HCT116 (cell line): ENCODE results near the gene RFXANK. TPM values are rescaled to one million over a fixed set of nuclear protein-coding genes. Genes with fewer than 3 reads are reported as not detected.

Experiments used
- ATAC-seq: fragments of 200-7000 bp; cut with Tn5 transposase; 2 replicates; pipeline ENCODE4 v1.9.1; 2020; ENCODE audit warnings: mild to moderate bottlenecking, moderate library complexity
- BruUV-seq: library from RNA; stranded (reverse); fragments of 400-500 nt; replicated peaks from 2 replicates; lab custom pipeline; 2021; lab: Mats Ljungman, UMichigan
- CTCF ChIA-PET: fragments of 300-600 bp; sonication (Branson Sonifier 250); formaldehyde crosslinking; loops from one replicate; lab custom pipeline; 2021; ENCODE audit warnings: antibody characterized with exemption; lab: Charles Lee
- POLR2A ChIA-PET: fragments of 300-600, 350-600 bp; sonication (Branson Sonifier 250); formaldehyde crosslinking; loops from one replicate; lab custom pipeline; 2021; ENCODE audit warnings: antibody characterized with exemption; lab: Charles Lee
- RAD21 ChIA-PET, 2 experiments: fragments of 300-600 bp; sonication (Branson Sonifier 250); formaldehyde crosslinking; loops; one replicate each; lab custom pipeline; 2023; ENCODE audit warnings: low total read pairs in 2 of 2; ENCODE audit not compliant: uncharacterized antibody in 2 of 2, unreplicated experiment in 2 of 2, low non-redundant PET in 1 of 2; lab: Charles Lee
- DNase-seq: peaks from one replicate; pipeline ENCODE4 v3.0.0-alpha.2; 2010; ENCODE audit warnings: low read depth, low spot score
- H2AFZ ChIP-seq: fragments of 200-600 bp; shearing (Covaris generic), sonication (generic); 2 replicates; pipeline ENCODE4 v1.6.1; 2017; ENCODE audit warnings: low read depth, mixed run types, mixed read lengths, antibody characterized with exemption, low read length; ENCODE audit not compliant: poor library complexity, severe bottlenecking
- H3K27ac ChIP-seq: 2 replicates; pipeline ENCODE4 v1.5.1; 2012; ENCODE audit warnings: low read depth, low read length
- H3K27me3 ChIP-seq: fragments of 200-600 bp; sonication (generic); 2 replicates; pipeline ENCODE4 v1.6.1; 2016; ENCODE audit warnings: mixed run types, low read length, mixed read lengths; ENCODE audit not compliant: insufficient read depth
- H3K36me3 ChIP-seq, 2 experiments: fragments of 200-500 bp in 1 of 2; fragments of 200-600 bp in 1 of 2; sonication (Bioruptor generic) in 1 of 2; sonication (generic) in 1 of 2; 2 replicates each; pipeline versions ENCODE4 v1.5.1 to v1.6.1; 2014 to 2016; ENCODE audit warnings: low read length in 2 of 2, inconsistent platforms in 1 of 2, mixed read lengths in 1 of 2, mixed run types in 1 of 2; ENCODE audit not compliant: insufficient read depth in 2 of 2, control insufficient read depth in 1 of 2
- H3K4me1 ChIP-seq, 2 experiments: fragments of 200-600 bp in 1 of 2; sonication (generic) in 1 of 2; 2 replicates each; pipeline versions ENCODE4 v1.5.1 to v1.6.1; 2012 to 2017; ENCODE audit warnings: low read length in 2 of 2, inconsistent platforms in 1 of 2, mild to moderate bottlenecking in 1 of 2, mixed read lengths in 1 of 2, mixed run types in 1 of 2, moderate library complexity in 1 of 2; ENCODE audit not compliant: insufficient read depth in 2 of 2, control insufficient read depth in 1 of 2
- H3K4me2 ChIP-seq: fragments of 200-600 bp; sonication (generic); 2 replicates; pipeline ENCODE4 v1.6.1; 2017; ENCODE audit warnings: mixed run types, low read length, mixed read lengths
- H3K4me3 ChIP-seq, 2 experiments: fragments of 200-600 bp in 1 of 2; sonication (generic) in 1 of 2; replicated peaks in 1 of 2; 2 replicates each; pipeline ENCODE4 v1.5.1; 2011 to 2016; ENCODE audit warnings: low read length in 2 of 2, control low read depth in 1 of 2, low read depth in 1 of 2, mild to moderate bottlenecking in 1 of 2, mixed read lengths in 1 of 2, mixed run types in 1 of 2
- H3K79me2 ChIP-seq: fragments of 200-600 bp; sonication (generic); 2 replicates; pipeline ENCODE4 v1.6.1; 2017; ENCODE audit warnings: mild to moderate bottlenecking, mixed run types, low read length, moderate library complexity, mixed read lengths; ENCODE audit not compliant: insufficient read depth
- H3K9ac ChIP-seq: fragments of 200-600 bp; sonication (generic); 2 replicates; pipeline ENCODE4 v1.6.1; 2016; ENCODE audit warnings: low read length, mixed read lengths
- H3K9me2 ChIP-seq: fragments of 200-600 bp; sonication (generic), shearing (Covaris generic); 2 replicates; pipeline ENCODE4 v1.6.1; 2017; ENCODE audit warnings: mixed run types, mild to moderate bottlenecking, moderate library complexity; ENCODE audit not compliant: insufficient read depth
- H3K9me3 ChIP-seq, 2 experiments: fragments of 200-500 bp in 1 of 2; fragments of 200-600 bp in 1 of 2; sonication (Bioruptor generic) in 1 of 2; sonication (generic) in 1 of 2; 2 replicates each; pipeline ENCODE4 v1.6.1; 2014 to 2017; ENCODE audit warnings: low read length in 2 of 2, mixed read lengths in 2 of 2, inconsistent platforms in 1 of 2, low read depth in 1 of 2, mild to moderate bottlenecking in 1 of 2, mixed run types in 1 of 2, moderate library complexity in 1 of 2; ENCODE audit not compliant: control insufficient read depth in 1 of 2, insufficient read depth in 1 of 2
- H4K20me1 ChIP-seq: fragments of 200-600 bp; sonication (generic), shearing (Covaris generic); 2 replicates; pipeline ENCODE4 v1.6.1; 2017; ENCODE audit warnings: mixed run types, mild to moderate bottlenecking, moderate library complexity; ENCODE audit not compliant: insufficient read depth
- CBX3 ChIP-seq: IDR thresholded peaks from 2 replicates; pipeline ENCODE4 v1.6.1; 2012; ENCODE audit warnings: low read depth
- CEBPB ChIP-seq: IDR thresholded peaks from 2 replicates; pipeline ENCODE4 v1.6.1; 2012; ENCODE audit warnings: low read depth
- EGR1 ChIP-seq: IDR thresholded peaks from 2 replicates; pipeline ENCODE4 v1.6.1; 2012; ENCODE audit warnings: low read depth
- ELF1 ChIP-seq: IDR thresholded peaks from 2 replicates; pipeline ENCODE4 v1.6.1; 2012; ENCODE audit warnings: low read depth, borderline replicate concordance
- EZH2 ChIP-seq: fragments of 200-600 bp; sonication (generic); IDR thresholded peaks from 2 replicates; pipeline ENCODE4 v1.6.1; 2017; ENCODE audit warnings: antibody characterized with exemption, mixed run types
- EZH2phosphoT487 ChIP-seq: fragments of 200-600 bp; IDR thresholded peaks from 2 replicates; pipeline ENCODE4 v1.6.1; 2018; ENCODE audit warnings: antibody characterized with exemption, borderline replicate concordance
- FOSL1 ChIP-seq: IDR thresholded peaks from 2 replicates; pipeline ENCODE4 v1.6.1; 2012; ENCODE audit warnings: low read depth
- JUND ChIP-seq: IDR thresholded peaks from 2 replicates; pipeline ENCODE4 v1.6.1; 2012
- POLR2A ChIP-seq: IDR thresholded peaks from 2 replicates; pipeline ENCODE4 v1.7.0; 2011; ENCODE audit warnings: borderline replicate concordance; ENCODE audit not compliant: insufficient read depth, insufficient read length; ENCODE audit errors: extremely low read depth
- POLR2AphosphoS5 ChIP-seq: IDR thresholded peaks from 2 replicates; pipeline ENCODE4 v1.6.1; 2011; ENCODE audit warnings: mild to moderate bottlenecking, low read depth, low read length, moderate library complexity
- RAD21 ChIP-seq: IDR thresholded peaks from 2 replicates; pipeline ENCODE4 v1.6.1; 2012; ENCODE audit warnings: low read depth, mild to moderate bottlenecking
- SIN3A ChIP-seq: IDR thresholded peaks from 2 replicates; pipeline ENCODE4 v1.6.1; 2012; ENCODE audit warnings: low read depth
- SP1 ChIP-seq: IDR thresholded peaks from 2 replicates; pipeline ENCODE4 v1.6.1; 2012; ENCODE audit warnings: low read depth
- SRF ChIP-seq: IDR thresholded peaks from 2 replicates; pipeline ENCODE4 v1.6.1; 2012; ENCODE audit warnings: low read depth
- TCF7L2 ChIP-seq: IDR thresholded peaks from 2 replicates; pipeline ENCODE4 v1.7.0; 2011; ENCODE audit warnings: borderline replicate concordance, inconsistent platforms; ENCODE audit not compliant: insufficient read depth, insufficient read length; ENCODE audit errors: extremely low read depth
- YY1 ChIP-seq: IDR thresholded peaks from 2 replicates; pipeline ENCODE4 v1.6.1; 2011; ENCODE audit warnings: low read length, low read depth, moderate library complexity, mild to moderate bottlenecking; ENCODE audit not compliant: insufficient replicate concordance; ENCODE audit errors: extremely low read depth
- ZFX ChIP-seq: fragments of 450-650 bp; IDR thresholded peaks from 2 replicates; pipeline ENCODE4 v1.6.1; 2017
- ZNF274 ChIP-seq: fragments of 200-500 bp; sonication (Bioruptor generic); IDR thresholded peaks from 2 replicates; pipeline ENCODE4 v1.6.1; 2014; ENCODE audit warnings: mild to moderate bottlenecking, low read depth, low read length, inconsistent platforms
- intact Hi-C: fragments of 100-400 bp; cut with micrococcal nuclease; formaldehyde crosslinking; loops from 2 replicates; pipeline ENCODE4 v1.10.0; 2022
- total RNA-seq: library from RNA; stranded (reverse); gene quantifications from one replicate; pipeline ENCODE4 v1.2.1, GENCODE V29; 2021; ENCODE audit not compliant: unreplicated experiment
- TF ChIP-seq, protein P1 (sequence below): IDR thresholded peaks from 2 replicates; pipeline ENCODE4 v1.6.1; 2012
- TF ChIP-seq, protein P2 (sequence below), 3 experiments: fragments of 200-600 bp in 1 of 3; sonication (generic) in 1 of 3; IDR thresholded peaks in 2 of 3; conservative IDR thresholded peaks in 1 of 3; 2 replicates each; pipeline ENCODE4 v1.5.1; 2012 to 2017; ENCODE audit warnings: low read depth in 2 of 3, low read length in 2 of 3, antibody characterized with exemption in 1 of 3, borderline replicate concordance in 1 of 3, control low read depth in 1 of 3, mild to moderate bottlenecking in 1 of 3, mixed read lengths in 1 of 3, mixed run types in 1 of 3, moderate library complexity in 1 of 3; ENCODE audit not compliant: insufficient read depth in 1 of 3
- TF ChIP-seq, protein P3 (sequence below): IDR thresholded peaks from 2 replicates; pipeline ENCODE4 v1.6.1; 2012; ENCODE audit warnings: low read depth
- TF ChIP-seq, protein P4 (sequence below): IDR thresholded peaks from 2 replicates; pipeline ENCODE4 v1.6.1; 2012

RFXANK gene
- total RNA-seq, 1 experiment from 2014 or later, result 78.9 TPM

DNA sequence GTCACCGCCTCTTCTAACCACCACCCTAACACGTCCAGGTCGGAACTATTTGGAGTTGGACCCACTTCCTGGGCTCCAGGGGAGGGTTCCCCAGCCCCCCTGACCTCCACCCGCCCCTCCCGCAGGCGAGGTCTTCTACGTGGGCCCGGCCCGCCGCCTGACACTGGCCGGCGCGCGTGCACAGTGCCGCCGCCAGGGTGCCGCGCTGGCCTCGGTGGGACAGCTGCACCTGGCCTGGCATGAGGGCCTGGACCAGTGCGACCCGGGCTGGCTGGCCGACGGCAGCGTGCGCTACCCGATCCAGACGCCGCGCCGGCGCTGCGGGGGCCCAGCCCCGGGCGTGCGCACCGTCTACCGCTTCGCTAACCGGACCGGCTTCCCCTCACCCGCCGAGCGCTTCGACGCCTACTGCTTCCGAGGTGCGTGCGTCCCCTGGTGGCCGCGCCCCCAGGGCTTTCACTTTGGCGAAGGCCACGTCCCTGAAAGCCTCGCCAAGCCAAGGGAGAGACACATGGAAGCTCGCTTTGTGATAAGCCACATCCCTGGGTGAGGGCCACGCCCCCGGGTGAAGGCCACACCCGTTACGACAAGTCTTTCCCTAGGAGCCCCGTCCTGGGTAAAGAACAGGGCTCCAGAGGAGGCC lies 32.9 kb downstream of the RFXANK start:
- Histone ChIP-seq H3K9me3 (peaks cover 0 to 3% of the 10 kb centered on the region in 2 experiments; a peak in 1 of 4 replicates), H3K9ac (peak overlapping the region; percentile 2; the same call in 1 of the 2 replicates), H3K4me3 (peak overlapping the region; percentile 30 to 36), H3K27me3 (peaks cover 6% of the 10 kb centered on the region; the same call in 1 of the 2 replicates), H3K79me2 (no peaks in the 10 kb centered on the region), H2AFZ (peak overlapping the region; percentile 94), H4K20me1 (no peaks in the 10 kb centered on the region), H3K4me1 (peaks cover 9 to 14% of the 10 kb centered on the region in 2 experiments), H3K36me3 (no peaks in the 10 kb centered on the region), H3K27ac (peak overlapping the region; percentile 44; the same call in 1 of the 2 replicates), H3K9me2 (no peaks in the 10 kb centered on the region), H3K4me2 (peak overlapping the region; percentile 75)
- POLR2A ChIA-PET, result interaction anchor here (1.5 kb wide), 1 partner anchor 22 kb away, joined by 5 read pairs; the partner anchor contains the start of gene NR2C2AP
- no TSS peak for BruUV-seq
- DNase-seq (peak; percentile 85), ATAC-seq (peak; percentile 95)
- CTCF ChIA-PET, result interaction anchor here (0.7 to 1.5 kb wide), 4 partner anchors 9 to 118 kb away, joined by 3 to 7 read pairs (median 4); partner anchors contain the start of genes BORCS8, NR2C2AP and RFXANK
- intact Hi-C loops, result no loop called here
- RAD21 ChIA-PET, result no interaction called here
- TF ChIP-seq, protein P1, sequence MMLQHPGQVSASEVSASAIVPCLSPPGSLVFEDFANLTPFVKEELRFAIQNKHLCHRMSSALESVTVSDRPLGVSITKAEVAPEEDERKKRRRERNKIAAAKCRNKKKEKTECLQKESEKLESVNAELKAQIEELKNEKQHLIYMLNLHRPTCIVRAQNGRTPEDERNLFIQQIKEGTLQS, result no peak
- TF ChIP-seq POLR2AphosphoS5 (0 out of 2 replicates have a peak, but pooled peaks have one; percentile 19), SIN3A (no peak), EZH2phosphoT487 (no peak), ZFX (peak; percentile 53; the same call in 1 of the 2 replicates), FOSL1 (no peak), RAD21 (peak; percentile 76), EZH2 (no peak), SRF (no peak), SP1 (no peak), CBX3 (peak; percentile 70; the same call in 1 of the 2 replicates), ELF1 (no peak), YY1 (peak; percentile 8), CEBPB (no peak), JUND (no peak), TCF7L2 (no peak), EGR1 (no peak), POLR2A (no peak), ZNF274 (no peak)
- TF ChIP-seq, protein P2, sequence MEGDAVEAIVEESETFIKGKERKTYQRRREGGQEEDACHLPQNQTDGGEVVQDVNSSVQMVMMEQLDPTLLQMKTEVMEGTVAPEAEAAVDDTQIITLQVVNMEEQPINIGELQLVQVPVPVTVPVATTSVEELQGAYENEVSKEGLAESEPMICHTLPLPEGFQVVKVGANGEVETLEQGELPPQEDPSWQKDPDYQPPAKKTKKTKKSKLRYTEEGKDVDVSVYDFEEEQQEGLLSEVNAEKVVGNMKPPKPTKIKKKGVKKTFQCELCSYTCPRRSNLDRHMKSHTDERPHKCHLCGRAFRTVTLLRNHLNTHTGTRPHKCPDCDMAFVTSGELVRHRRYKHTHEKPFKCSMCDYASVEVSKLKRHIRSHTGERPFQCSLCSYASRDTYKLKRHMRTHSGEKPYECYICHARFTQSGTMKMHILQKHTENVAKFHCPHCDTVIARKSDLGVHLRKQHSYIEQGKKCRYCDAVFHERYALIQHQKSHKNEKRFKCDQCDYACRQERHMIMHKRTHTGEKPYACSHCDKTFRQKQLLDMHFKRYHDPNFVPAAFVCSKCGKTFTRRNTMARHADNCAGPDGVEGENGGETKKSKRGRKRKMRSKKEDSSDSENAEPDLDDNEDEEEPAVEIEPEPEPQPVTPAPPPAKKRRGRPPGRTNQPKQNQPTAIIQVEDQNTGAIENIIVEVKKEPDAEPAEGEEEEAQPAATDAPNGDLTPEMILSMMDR (IDR thresholded peaks at IDR 0.05 in 2 of 3, conservative IDR thresholded peaks at IDR 0.05 in 1 of 3; ENCODE audit: borderline replicate concordance in 1 of 3, insufficient read depth in 1 of 3, low read depth in 2 of 3, low read length in 2 of 3), result peak; percentile 55 to 77 (median 58)
- TF ChIP-seq, protein P3, sequence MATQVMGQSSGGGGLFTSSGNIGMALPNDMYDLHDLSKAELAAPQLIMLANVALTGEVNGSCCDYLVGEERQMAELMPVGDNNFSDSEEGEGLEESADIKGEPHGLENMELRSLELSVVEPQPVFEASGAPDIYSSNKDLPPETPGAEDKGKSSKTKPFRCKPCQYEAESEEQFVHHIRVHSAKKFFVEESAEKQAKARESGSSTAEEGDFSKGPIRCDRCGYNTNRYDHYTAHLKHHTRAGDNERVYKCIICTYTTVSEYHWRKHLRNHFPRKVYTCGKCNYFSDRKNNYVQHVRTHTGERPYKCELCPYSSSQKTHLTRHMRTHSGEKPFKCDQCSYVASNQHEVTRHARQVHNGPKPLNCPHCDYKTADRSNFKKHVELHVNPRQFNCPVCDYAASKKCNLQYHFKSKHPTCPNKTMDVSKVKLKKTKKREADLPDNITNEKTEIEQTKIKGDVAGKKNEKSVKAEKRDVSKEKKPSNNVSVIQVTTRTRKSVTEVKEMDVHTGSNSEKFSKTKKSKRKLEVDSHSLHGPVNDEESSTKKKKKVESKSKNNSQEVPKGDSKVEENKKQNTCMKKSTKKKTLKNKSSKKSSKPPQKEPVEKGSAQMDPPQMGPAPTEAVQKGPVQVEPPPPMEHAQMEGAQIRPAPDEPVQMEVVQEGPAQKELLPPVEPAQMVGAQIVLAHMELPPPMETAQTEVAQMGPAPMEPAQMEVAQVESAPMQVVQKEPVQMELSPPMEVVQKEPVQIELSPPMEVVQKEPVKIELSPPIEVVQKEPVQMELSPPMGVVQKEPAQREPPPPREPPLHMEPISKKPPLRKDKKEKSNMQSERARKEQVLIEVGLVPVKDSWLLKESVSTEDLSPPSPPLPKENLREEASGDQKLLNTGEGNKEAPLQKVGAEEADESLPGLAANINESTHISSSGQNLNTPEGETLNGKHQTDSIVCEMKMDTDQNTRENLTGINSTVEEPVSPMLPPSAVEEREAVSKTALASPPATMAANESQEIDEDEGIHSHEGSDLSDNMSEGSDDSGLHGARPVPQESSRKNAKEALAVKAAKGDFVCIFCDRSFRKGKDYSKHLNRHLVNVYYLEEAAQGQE, result no peak
- TF ChIP-seq, protein P4, sequence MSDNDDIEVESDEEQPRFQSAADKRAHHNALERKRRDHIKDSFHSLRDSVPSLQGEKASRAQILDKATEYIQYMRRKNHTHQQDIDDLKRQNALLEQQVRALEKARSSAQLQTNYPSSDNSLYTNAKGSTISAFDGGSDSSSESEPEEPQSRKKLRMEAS, result peak; percentile 96
